Stimulated activated CD8-positive, alpha-beta memory T cell treated with anti-CD3 and anti-CD28 coated beads, Interleukin-15, amount 100 ng/mL, for 24 hours (primary cell): ENCODE results near the gene FURIN.
"Not testable (repeated sequence)": the region's sequence is repeated elsewhere in the genome, so short reads cannot be mapped to it uniquely, and the experiment has no call there.

Experiments
- DNase-seq: peaks from one replicate; pipeline ENCODE4 v3.0.0-alpha.2; 2020; ENCODE audit warnings: low read depth

Gene FURIN

GRCh38 chr15:90868261-90868689, at the start of gene FURIN:
Gene FURIN (plus strand): TSS chr15:90868588. CDS start chr15:90875741, 7,153 bp downstream.
- no peak for DNase-seq

- DNase-seq: no peak
Observed at GRCh38 chr15:90819390-90819789, 49.0 kb upstream of the FURIN start.

DNA sequence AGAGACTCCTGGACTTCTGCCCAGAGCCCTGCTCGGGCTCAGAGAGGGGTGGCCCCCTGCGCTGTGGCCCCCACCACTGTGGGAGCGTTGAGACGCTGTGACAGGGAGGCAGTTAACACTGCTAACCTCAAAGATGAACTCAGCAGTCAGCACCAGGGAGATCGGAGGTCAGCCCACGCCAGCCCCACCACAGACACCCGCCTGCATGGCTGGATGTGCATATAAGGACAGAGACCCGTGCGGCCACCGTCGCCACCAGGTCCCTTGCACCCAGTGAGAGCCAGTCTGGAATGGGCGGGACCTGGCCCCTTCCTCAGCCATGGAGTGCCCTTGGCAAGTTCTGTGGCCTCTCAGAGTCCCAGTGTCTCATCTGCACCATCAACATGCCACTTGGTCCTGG, 48.5 kb upstream of the FURIN start:
- DNase-seq: no peak

- no peak for DNase-seq
Observed at GRCh38 chr15:90820481-90820880, 47.9 kb upstream of the FURIN start.

GRCh38 chr15:90822204-90822955, 46.0 kb upstream of the FURIN start:
- no peak for DNase-seq

- DNase-seq: no peak
Observed at GRCh38 chr15:90823455-90823974, 44.9 kb upstream of the FURIN start.

GRCh38 chr15:90825115-90825899, 43.1 kb upstream of the FURIN start:
- not testable (repeated sequence) for DNase-seq

DNA sequence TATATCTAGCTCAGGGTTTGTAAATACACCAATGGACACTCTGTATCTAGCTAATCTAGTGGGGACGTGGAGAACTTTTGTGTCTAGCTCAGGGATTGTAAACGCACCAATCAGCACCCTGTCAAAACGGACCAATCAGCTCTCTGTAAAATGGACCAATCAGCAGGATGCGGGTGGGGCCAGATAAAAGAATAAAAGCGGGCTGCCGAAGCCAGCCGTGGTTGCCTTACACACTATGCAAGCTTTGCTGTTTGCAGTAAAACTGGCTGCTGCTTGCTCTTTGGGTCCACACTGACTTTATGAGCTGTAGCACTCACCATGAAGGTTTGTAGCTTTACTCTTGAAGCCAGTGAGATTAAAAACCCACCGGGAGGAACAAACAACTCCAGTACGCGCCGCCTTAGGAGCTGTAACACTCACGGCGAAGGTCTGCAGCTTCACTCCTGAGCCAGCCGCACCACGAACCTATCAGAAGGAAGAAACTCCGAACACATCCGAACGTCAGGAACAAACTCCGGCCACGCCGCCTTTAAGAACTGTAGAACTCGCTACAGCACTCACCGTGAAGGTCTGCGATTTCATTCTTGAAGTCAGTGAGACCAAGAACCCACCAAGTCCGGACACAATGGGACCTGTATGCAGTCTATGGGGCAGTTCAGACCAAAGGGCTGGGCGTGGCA, 42.0 kb upstream of the FURIN start:
- DNase-seq: not testable (repeated sequence)

GRCh38 chr15:90826886-90827435, 41.4 kb upstream of the FURIN start:
- no peak for DNase-seq

GRCh38 chr15:90828111-90828510, 40.3 kb upstream of the FURIN start:
- DNase-seq: no peak

DNA sequence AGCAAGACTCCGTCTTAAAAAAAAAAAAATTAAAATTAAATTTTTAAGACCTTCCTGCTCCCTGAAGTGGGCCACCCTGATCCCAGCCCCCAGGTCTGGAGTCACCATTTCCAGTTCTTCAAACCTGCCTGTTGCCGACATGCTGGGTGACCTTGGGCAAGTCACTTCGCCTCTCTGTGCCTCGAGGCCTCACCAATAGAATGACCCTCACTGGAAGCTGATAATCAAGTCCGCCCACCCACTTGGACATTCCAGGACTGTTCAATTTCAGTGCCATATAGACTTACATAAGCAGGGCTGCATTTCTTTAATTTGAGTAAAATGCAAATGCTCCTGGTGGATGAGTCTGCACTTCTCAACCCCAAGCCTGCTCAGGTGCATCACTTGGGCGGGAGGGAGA, 39.3 kb upstream of the FURIN start:
- DNase-seq: no peak

DNA sequence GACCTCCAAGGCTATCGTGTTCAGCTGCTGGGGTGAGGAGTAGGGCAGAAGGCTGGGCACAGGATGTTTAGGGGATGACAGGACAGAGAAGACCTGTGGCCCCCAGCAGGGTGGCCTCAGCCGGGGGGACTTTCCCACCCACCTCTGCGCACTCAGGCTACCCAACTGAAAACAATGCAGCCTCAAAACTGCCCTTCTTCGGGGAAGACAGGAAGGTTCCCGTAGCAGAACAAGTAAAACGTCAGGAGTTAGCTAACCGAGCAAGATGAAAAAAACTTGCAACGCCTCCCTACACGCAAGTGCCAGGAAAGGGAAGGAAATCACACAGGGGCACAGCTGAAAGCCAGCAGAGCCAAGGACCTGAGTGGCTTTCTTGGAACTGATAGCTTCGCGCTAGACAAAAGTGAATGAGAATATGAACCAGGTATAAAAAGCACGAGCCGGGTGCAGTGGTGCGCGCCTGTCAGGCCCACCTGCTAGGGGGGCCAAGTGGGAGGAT, 38.4 kb upstream of the FURIN start:
- no peak for DNase-seq

DNA sequence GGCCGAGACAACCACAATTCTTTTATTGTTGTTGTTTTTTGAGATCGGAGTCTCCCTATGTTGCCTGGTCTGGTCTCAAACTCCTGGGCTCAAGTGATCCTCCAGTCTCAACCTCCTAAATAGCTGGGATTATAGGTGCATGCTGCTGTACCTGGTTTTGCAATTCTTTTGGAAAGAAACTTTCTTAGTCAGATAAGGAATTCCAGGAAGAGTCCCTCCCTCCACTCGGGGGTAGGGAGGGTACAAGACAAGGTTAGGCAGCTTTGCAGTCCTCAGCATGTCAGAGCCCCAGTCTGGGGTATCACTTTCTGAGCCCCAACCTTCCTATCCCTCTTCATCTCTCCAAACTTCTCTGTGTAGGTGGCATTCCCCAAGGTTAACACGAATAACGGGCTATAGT, 33.8 kb upstream of the FURIN start:
- DNase-seq: no peak

- DNase-seq: no peak
Observed at GRCh38 chr15:90836296-90836871, 32.0 kb upstream of the FURIN start.

GRCh38 chr15:90837094-90837493, 31.3 kb upstream of the FURIN start:
- DNase-seq: no peak

- DNase-seq: peak; percentile 60
Observed at GRCh38 chr15:90838139-90838538, 30.2 kb upstream of the FURIN start.

GRCh38 chr15:90838544-90838943, 29.8 kb upstream of the FURIN start:
- no peak for DNase-seq

DNA sequence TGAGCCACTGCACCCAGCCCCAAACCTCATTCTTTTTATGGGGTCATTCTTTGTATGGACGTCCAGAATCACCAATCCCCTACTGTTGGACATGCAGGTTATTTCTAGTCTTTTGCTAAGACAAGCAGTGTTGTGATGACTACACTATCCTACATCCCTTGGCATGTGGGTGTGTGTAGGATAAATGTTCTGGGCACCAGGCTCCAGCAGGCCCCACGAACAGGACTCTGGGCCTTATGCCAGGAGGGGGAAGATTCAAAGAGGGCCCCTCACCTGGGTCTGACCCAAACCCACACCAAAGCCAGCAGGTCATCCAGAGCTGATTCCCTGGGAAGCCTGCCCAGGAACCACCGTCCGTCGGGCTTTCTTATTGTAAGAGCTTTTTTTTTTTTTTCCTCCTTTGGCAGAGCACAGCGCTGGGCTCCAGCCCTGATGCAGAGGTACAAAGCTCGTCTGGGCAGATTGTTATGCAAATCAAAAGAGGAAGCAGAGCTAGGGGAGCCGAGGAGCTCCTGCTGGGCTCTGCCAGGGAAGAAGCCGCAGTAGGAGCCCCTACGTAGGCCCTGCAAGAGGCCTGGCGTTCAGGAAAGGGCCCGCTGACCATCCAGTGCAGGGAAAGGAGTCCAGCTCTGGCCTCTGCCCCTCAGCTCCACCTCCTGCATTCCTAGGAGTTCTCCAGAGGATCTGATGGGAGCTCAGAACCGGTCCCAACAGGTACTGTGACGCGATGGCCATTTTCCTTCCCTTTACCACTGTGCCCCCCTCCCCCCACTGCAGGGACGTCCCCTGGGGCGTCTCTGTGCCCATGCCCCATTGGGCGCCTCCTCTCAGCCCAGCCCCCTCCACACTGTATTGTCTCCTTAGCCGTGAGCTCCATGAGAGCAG, 29.0 kb upstream of the FURIN start:
- no peak for DNase-seq

DNA sequence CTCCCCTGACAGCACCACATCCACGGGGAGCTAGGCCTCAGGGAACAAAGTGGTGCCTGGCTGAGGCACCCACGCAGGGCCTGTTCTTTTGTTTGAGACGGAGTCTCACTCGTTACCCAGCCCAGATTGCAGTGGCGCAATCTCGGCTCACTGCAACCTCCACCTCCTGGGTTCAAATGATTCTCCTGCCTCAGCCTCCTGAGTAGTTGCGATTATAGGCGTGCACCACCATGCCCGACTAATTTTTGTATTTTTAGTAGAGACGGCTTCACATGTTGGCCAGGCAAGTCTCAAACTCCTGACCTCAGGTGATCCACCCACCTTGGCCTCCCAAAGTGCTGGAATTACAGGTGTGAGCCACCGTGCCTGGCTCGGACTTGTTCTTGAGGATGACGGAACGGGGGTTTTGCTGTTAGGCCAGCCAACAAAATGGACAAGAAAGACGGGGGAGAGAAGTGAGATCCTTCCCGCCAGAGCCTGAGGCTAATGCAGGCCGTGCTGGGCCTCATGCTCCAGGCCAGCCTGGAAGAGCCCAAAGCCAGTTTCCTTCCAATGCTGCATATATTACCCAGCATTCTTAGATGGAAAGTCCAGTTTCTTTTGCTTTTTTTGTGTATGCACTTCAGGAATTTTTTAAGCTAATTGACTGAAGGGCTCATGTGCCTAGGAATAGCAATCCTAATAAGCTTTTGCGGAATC, 28.1 kb upstream of the FURIN start:
- DNase-seq: no peak

DNA sequence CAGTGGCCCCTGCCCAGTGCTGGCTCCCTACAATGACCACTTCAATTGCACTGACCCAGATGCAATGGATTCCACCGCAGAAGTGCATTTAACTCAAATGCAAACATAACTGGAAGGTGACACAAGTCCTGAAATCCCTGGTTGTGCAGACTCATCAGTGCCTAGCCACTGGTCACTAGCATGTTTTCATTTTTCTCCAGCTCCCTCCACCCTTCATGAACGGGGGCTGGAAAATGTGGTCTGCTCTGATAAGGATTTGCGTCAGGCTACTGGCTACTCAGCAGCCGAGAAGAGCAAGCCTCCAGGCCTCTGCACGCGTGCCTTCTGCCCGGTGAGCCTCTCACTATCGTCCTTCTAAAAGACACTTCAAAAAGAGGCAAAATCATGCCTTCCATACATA, 27.4 kb upstream of the FURIN start:
- no peak for DNase-seq
